GM12864 (cell line): ENCODE results near the gene WNT7A.

Experiments used
- DNase-seq: peaks from one replicate; pipeline ENCODE4 v3.0.0-alpha.2; 2011; ENCODE audit warnings: low read depth
- H3K4me3 ChIP-seq: 2 replicates; pipeline ENCODE4 v1.5.1; 2011; ENCODE audit warnings: mild to moderate bottlenecking, low read depth, low read length, control low read depth
- CTCF ChIP-seq: IDR thresholded peaks from 2 replicates; pipeline ENCODE4 v1.5.1; 2011; ENCODE audit warnings: low read depth, mild to moderate bottlenecking, moderate library complexity, low read length, control low read depth, inconsistent platforms; ENCODE audit errors: missing control alignments

WNT7A gene

GRCh38 chr3:13845806-13846205, 34.1 kb downstream of the WNT7A start:
- DNase-seq = no peak
- no peak overlapping the region for H3K4me3 ChIP-seq
- TF ChIP-seq CTCF = no peak

GRCh38 chr3:13844911-13845310, 35.0 kb downstream of the WNT7A start:
- H3K4me3 ChIP-seq = no peak overlapping the region
- no peak for DNase-seq
- TF ChIP-seq CTCF = no peak

GRCh38 chr3:13844286-13844685, 35.6 kb downstream of the WNT7A start:
- DNase-seq = no peak
- TF ChIP-seq CTCF = no peak

GRCh38 chr3:13843351-13843750, 36.5 kb downstream of the WNT7A start:
- no peak for TF ChIP-seq CTCF
- no peak for DNase-seq
- no peak overlapping the region for H3K4me3 ChIP-seq

More at GRCh38 chr3:13844286-13844685, 35.6 kb downstream of the WNT7A start:
- no peak overlapping the region for H3K4me3 ChIP-seq

- H3K4me3 ChIP-seq = no peak overlapping the region
- DNase-seq = no peak
- TF ChIP-seq CTCF = no peak
These were observed 37.6 kb downstream of the WNT7A start for GRCh38 chr3:13842226-13842625.

- H3K4me3 ChIP-seq = no peak overlapping the region
- DNase-seq = no peak
These were observed 38.0 kb downstream of the WNT7A start for GRCh38 chr3:13841826-13842225.

GRCh38 chr3:13841141-13841540, 38.7 kb downstream of the WNT7A start:
- DNase-seq = no peak
- H3K4me3 ChIP-seq = no peak overlapping the region
- no peak for TF ChIP-seq CTCF

More at GRCh38 chr3:13841826-13842225, 38.0 kb downstream of the WNT7A start:
- TF ChIP-seq CTCF = no peak
